GM12875 (cell line): ENCODE data around the gene SAMD4A.

Experiments
- H3K4me3 ChIP-seq: one replicate; pipeline ENCODE4 v1.5.1; 2011; ENCODE audit warnings: low read depth, low read length, control low read depth
- TF ChIP-seq, protein P1 (sequence below): IDR thresholded peaks from 2 replicates; pipeline ENCODE4 v1.5.1; 2011; ENCODE audit warnings: low read depth, mild to moderate bottlenecking, control low read depth, inconsistent platforms, low read length, moderate library complexity, borderline replicate concordance; ENCODE audit not compliant: insufficient read depth

Gene SAMD4A, protein sequence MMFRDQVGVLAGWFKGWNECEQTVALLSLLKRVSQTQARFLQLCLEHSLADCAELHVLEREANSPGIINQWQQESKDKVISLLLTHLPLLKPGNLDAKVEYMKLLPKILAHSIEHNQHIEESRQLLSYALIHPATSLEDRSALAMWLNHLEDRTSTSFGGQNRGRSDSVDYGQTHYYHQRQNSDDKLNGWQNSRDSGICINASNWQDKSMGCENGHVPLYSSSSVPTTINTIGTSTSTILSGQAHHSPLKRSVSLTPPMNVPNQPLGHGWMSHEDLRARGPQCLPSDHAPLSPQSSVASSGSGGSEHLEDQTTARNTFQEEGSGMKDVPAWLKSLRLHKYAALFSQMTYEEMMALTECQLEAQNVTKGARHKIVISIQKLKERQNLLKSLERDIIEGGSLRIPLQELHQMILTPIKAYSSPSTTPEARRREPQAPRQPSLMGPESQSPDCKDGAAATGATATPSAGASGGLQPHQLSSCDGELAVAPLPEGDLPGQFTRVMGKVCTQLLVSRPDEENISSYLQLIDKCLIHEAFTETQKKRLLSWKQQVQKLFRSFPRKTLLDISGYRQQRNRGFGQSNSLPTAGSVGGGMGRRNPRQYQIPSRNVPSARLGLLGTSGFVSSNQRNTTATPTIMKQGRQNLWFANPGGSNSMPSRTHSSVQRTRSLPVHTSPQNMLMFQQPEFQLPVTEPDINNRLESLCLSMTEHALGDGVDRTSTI

DNA sequence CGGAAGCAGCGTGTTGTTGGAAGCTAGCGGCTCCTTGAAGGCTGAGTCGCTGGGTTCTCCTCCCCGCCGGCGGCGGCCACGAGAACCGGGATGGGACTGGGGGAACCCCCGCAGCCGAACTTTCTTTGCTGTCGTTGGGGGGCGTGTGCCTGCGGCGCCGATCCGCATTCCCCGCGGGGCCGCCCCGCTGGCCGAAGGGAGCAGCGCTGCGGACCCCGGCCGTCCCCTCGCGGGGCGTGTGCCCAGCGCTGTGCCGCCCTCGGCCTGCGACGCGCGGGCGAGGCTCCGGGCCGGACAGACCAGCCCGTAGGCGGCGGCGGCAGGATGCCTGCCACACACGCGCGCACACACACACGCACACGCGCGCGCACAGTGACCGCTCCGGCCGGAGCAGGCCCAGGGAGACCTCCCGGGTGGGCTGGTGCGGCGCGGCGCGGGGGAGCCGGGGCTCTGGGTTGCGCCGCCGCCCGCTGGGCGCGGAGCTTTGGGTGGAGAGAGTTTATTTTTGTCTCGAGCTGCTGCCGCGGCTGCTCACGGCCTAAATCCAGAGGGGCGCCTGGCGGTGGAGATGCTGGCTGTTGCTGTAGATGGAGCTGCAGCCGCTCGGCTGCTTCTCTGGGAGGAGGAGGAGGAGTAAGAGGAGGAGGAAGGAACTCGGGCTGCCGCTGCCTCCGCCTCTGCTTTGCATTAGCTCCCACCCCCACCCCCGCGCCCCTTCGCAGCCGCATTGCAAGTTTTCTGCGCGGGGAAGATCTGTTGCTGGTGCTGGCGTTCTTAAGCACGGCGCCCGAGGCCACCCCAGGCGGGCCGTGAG, at the start of gene SAMD4A:
Gene SAMD4A (plus strand): TSS at position 719 of the 814 bp plus-strand sequence. CDS start 789 bp downstream, outside the sequence.
- H3K4me3 ChIP-seq = peak within 1 kb of the TSS; percentile 77
- TF ChIP-seq, protein P1, sequence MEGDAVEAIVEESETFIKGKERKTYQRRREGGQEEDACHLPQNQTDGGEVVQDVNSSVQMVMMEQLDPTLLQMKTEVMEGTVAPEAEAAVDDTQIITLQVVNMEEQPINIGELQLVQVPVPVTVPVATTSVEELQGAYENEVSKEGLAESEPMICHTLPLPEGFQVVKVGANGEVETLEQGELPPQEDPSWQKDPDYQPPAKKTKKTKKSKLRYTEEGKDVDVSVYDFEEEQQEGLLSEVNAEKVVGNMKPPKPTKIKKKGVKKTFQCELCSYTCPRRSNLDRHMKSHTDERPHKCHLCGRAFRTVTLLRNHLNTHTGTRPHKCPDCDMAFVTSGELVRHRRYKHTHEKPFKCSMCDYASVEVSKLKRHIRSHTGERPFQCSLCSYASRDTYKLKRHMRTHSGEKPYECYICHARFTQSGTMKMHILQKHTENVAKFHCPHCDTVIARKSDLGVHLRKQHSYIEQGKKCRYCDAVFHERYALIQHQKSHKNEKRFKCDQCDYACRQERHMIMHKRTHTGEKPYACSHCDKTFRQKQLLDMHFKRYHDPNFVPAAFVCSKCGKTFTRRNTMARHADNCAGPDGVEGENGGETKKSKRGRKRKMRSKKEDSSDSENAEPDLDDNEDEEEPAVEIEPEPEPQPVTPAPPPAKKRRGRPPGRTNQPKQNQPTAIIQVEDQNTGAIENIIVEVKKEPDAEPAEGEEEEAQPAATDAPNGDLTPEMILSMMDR = 0 out of 2 replicates have a peak, but pooled peaks have one; percentile 18

DNA sequence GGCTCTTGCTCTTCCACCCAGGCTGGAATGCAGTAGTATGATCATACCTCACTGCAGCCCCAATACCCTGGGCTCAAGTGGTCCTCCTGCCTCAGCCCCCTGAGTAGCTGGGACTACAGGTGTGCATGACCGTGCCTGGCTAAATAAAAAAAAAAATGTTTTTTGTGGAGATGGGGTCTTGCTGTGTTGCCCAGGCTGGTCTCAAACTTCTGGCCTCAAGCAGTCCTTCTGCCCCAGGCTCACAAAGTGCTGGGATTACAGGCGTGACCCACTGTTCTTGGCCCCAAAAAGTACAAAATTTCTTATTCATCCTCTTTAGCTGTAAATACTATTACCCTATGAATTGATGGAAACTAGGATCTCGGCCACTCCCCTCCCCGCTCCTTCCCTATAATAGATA, 42.5 kb upstream of the SAMD4A start:
- H3K4me3 ChIP-seq = no peak overlapping the region
- TF ChIP-seq, protein P1 = no peak

DNA sequence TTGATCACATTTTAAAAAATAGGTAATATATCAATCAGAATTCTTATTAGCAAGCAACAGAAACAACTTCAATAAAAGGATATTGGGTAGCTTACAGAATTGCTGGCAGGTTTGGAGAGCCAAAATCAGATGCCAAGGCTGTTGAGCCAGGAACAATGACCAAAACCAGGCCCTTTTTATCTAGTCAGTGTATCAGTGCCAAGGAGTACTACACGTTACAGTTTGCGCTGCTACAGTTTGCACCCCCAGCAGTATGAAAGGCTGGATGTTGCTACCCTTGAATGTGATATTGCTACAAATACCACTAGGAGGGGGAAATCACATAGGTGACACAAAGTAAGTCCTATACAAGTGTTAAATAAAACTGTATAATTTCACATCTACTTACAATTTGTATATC, 38.0 kb upstream of the SAMD4A start:
- TF ChIP-seq, protein P1 = no peak
- no peak overlapping the region for H3K4me3 ChIP-seq

DNA sequence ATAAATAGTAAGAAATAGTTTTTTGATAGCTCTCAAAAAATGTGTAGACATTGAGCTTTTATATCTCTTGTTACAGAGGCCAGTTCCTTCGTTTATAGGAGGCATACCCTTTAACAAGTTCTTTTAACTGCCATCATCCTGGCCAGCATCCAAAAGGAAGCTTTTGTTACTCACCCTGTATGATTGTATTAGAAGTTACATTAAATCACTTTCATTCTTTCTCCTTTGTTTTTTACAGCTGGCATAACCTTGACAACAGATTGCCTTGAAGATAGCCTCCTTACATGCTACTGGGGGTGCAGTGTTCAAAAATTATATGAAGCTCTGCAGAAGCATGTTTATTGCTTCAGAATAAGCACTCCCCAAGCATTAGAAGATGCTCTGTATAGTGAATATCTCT, 37.1 kb upstream of the SAMD4A start:
- TF ChIP-seq, protein P1 = no peak
- no peak overlapping the region for H3K4me3 ChIP-seq

DNA sequence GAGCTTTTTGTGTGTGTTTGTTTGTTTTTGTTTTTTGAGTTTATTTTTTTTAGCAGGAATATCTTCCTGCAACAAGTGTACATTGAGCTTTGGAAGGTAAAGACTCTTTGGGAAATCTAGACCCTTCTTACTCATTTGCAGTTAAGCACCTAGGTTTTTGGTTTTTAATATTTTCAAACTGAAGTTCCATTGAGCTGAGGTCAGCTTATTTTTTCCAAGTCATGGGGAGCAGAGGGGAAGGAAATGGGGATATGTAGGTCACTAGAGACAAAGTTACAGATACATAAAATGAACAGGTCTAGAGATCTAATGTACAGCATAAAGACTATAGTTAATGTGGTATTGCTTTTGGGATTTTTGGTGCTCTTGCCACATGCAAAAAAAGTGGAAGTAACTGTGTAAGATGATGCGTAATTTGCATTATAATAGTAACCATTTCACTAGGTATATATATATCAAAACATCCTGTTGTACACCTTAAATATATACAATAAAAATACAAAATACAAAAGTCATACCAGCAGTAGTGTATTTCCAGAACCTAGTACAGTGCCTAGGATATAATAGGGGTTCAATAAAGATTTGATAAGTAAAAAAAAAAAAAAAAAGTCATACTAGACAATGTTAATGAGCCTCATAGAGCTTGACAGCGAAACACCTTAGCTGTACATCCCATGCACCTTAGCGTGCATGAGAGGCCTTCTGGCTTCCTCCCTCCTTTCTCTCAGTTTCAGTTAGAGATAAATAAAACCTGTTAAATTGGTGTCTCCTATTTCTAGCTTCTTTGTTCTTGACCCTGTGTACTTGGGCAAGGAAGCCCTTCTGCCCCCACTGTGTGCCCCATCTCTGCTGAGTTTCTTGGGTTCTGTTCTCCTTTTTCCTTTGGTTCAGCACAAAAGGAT, 34.6 kb upstream of the SAMD4A start:
- H3K4me3 ChIP-seq = no peak overlapping the region
- TF ChIP-seq, protein P1 = no peak

DNA sequence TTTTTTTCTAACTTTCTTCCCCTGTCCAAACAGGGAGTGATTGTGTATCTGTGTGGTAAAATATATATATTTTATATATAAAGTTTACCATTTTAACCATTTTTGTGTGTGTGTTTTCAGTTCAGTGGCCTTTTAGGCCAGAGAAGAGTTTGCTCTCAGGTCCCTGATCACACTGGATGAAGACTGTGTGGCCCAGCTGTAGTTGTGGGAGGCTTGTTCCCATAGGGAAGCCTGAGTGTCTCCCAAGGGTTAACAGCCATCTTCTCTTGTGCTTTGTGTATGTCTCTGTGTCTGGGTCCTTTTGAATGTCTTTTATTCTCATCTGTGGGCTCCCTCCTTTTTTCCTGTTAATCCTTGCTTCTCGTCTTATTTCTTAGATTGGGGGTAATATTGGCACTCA, 33.8 kb upstream of the SAMD4A start:
- H3K4me3 ChIP-seq = no peak overlapping the region
- TF ChIP-seq, protein P1 = no peak
